Iris pigment epithelial cell (primary cell): ENCODE data around the gene COX5A.
A peak's percentile ranks its signal among the peaks of the same experiment; 100 is the strongest.
"Not testable (repeated sequence)": the region's sequence is repeated elsewhere in the genome, so short reads cannot be mapped to it uniquely, and the experiment has no call there.

Source experiments
- DNase-seq: peaks from one replicate; pipeline ENCODE4 v3.0.0-alpha.2; 2011; ENCODE audit warnings: low read depth

COX5A gene

DNA sequence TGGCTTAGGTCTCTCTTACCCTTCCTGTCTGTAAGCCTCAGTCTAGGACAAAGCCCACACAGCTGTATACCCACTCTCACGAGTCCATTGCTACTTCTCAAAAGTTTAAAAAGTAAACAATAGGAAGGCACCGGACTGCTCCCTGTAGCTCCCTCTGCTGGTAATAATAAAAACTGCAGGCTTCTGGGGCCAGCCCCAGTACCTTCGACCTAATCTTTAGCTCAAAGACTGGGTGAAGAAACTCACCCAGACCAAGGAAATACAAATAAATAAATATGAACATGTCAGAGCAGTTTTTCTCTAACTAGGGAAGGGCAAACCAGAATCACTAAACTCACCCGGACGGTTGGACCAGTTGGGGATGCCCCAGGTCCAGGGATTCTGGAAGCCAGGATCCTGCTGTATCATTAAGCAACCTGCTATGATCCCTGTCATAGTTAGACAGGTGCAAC is 36.2 kb downstream of the COX5A start:
- DNase-seq = peak; percentile 39

- DNase-seq = no peak
Observed at GRCh38 chr15:74897300-74897701, 40.6 kb downstream of the COX5A start.

DNA sequence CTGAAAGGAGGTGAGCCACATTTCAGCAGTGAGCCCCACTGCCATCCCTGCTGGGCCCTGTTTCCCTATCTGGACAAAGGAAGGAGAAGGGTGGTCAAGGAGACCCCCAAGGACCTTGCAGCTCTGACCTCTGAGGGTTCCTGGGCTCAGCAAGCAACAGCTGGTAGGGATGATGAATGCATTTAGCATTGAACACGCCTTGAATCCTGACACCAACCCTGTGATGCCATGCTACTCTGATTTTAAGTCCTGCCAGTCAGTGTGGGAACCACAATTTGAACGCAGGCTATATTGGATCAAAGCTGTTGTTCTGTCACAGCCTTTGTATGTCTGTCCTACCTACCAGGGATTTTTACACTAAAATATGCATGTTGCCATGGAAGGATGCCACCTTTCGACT is 41.6 kb downstream of the COX5A start:
- DNase-seq = no peak

- DNase-seq = no peak
Observed at GRCh38 chr15:74895830-74896229, 42.0 kb downstream of the COX5A start.

DNA sequence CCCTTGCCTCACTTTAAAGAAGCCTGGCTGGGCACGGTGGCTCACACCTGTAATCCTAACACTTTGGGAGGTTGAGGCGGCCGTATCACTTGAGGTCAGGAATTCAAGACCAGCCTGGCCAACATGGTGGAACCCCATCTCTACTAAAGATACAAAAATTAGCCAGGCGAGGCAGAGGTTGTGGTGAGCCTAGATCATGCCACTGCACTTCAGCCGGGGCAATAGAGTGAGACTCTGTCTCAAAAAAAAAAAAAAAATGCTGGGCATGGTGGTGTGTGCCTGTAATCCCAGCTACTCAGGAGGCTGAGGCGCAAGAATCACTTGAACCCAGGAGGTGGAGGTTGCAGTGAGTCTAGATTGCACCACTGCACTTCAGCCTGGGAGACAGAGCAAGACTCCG is 43.5 kb downstream of the COX5A start:
- DNase-seq = not testable (repeated sequence)

DNA sequence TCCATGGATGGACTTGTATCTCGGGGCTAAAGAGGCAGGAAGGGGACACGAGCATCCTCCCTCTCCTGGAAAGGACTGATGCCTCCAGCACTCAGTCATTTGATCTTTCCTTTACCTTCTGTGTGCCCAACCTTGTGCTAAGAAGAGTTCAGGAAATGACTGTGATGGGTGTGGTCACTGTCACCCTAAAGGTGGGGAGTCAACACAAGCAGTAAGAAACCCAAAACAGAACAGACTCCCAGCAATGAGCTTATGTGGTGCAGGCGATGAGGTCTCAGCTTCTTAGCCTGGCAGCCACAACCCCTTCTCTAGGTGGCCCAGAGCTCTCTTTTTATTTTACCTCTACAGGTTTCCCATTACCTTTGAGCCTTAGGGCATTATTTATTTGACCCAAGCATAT is 44.2 kb downstream of the COX5A start:
- no peak for DNase-seq

DNA sequence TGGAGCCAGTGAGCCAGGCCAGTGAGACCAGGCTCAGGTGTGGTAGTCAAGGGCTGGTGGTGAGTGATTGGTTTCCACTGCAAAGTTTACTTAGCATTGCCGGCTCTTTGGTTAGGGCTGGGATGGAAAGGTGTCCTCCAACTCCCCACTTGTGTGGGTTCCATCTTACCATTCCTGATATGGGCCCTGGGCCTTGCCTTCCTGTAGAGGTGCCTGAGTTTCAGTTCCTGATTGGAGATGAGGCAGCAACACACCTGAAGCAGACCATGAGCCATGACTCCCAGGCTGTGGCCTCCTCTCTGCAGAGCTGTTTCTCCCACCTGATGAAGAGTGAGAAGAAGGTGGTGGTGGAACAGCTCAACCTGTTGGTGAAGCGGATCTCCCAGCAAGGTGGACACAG is 44.9 kb downstream of the COX5A start:
- DNase-seq = no peak

GRCh38 chr15:74892313-74892712 is 45.6 kb downstream of the COX5A start:
- no peak for DNase-seq

GRCh38 chr15:74891469-74891868 is 46.4 kb downstream of the COX5A start:
- DNase-seq = no peak

DNA sequence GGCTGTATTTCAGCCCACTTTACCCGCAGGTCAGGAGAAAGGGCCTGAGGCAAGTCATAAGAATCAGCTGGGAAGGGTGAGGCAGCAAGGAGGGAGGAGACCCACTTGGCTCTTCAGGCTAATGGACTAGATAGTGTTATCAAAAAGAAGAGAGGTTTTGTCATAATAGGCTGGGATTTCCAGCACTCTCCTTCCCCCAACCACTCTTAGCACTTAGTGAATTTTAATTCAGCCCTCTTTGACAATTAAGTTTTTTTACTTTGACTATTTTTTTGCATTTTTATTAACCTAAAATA is 47.3 kb downstream of the COX5A start:
- no peak for DNase-seq

- peak; percentile 77 for DNase-seq
Observed at GRCh38 chr15:74889883-74890664, 47.8 kb downstream of the COX5A start, which contains the start of gene MPI. MPI (plus strand) TSS chr15:74890042; CDS start chr15:74890074, 32 bp downstream.

DNA sequence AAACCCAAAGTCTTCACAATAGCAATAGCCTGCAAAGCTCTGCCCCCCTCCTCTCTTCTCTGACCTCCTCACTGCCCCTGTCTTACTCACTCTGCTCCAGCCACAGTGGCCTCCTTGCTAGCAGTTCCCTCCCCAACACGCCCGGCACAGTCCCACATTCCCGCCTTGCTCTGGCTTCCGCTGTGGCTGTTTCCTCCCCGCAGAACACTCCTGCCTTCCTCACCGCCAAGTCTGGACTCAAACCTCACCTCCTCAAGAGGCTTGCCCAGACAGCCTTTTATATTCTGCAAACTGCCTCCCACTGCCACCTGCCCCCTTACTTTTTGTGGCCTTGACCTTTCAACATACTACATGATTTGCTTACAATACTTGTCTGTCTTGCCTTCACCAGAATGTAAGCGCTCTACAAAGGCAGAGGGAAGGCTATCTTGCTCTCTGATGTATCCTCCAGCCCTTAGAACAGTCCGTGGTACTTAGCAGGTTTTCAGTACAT is 48.4 kb downstream of the COX5A start:
- DNase-seq = peak; percentile 45

GRCh38 chr15:74888716-74889115 is 49.2 kb downstream of the COX5A start:
- DNase-seq = no peak

GRCh38 chr15:74887537-74888193 is 50.2 kb downstream of the COX5A start:
- not testable (repeated sequence) for DNase-seq

DNA sequence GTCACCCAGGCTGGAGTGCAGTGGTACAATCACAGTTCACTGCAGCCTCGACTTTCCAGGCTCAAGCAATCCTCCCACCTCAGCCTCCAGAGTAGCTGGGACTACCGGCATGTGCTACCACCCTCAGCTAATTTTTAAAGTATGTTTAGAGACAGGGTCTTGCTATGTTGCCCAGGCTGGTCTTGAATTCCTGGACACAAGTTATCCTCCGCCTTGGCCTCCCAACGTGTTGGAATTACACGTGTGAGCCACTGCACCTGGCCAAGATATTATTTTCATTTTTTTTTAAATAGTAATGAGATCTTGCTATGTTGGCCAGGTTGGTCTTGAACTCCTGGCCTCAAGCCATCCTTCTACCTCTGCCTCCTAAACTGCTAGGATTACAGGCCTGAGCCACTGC is 52.4 kb downstream of the COX5A start:
- DNase-seq = no peak

GRCh38 chr15:74884428-74885223 is 53.2 kb downstream of the COX5A start:
- DNase-seq = no peak

GRCh38 chr15:74882528-74882927 is 55.3 kb downstream of the COX5A start:
- DNase-seq = no peak

DNA sequence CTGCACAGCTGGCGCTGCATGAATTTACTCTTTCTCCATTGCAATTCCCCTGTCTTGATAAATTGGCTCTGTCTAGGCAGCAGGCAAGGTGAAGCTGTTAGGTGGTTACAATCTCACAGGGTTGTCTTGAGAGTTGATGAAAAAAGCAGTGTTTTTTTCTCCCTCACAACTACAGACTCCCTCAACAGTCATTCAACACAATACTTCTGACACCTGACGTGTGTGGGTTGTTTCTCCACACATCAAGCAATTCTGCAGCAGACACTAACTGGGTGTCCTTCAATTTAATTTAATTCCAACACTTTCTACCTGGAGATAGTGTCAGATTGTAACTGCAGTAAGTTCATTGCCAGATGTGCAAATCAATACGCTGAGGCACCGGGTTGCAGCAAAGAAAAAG is 59.6 kb downstream of the COX5A start:
- DNase-seq = no peak

GRCh38 chr15:74873756-74874424 is 64.0 kb downstream of the COX5A start:
- peak; percentile 27 for DNase-seq

DNA sequence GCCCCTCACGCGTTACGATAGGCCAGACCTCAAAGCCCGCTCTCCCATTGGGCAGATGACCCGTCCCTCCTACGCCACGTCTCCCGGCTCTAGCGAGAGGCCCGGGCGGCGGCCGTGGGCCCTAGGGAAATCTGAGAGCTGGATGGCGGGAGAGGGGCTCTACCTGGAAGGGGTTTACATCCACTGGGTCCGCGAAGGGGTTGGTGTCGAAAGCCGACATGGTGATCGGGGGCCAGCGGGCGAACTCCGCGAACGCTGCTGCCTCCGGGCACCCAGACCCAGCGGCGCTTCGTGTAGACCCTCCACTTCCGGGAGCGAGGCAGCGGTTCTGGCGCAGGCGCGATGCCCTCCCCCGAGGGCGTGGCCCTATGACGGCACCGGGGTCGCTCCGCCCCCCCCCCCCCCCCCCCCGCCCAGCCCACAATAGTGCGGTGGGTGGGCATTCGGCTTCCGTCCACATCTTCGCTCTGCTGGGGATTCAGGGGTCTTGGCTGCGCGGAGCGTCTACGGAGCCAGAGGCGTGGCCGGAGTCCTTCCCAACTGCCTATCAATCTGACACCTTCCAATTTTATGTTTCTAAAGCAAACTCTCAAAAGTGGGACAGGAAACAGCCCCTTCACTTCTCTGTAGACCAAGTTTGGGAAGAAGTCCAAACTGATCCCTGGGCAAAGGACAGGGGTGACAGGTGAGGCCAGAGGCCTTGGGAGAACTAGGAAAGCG is 64.7 kb downstream of the COX5A start, which contains the start of gene SCAMP2:
Gene SCAMP2, minus strand, starts transcription at position 330 of the 720 bp plus-strand sequence. Its CDS starts 110 bp downstream, at position 220.
- peak; percentile 96 for DNase-seq

DNA sequence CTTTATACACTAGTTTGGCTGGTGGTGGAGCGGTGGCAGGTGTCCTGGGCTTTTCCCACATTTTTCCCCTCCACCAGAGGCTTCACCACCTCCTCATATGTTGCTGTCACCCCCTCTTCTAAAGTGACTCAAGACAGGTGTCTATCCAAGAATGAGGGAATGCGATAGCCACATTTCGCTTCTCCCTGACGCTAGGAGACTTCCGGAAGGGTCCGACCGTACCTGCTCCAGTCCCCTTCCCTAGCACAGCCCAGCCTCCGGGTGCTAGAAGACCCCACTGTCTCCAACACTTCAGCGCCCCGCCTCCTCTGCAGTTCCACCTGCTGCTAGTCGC is 65.2 kb downstream of the COX5A start:
- DNase-seq = no peak
